Upper lobe of left lung (tissue), 4 donors: ENCODE results near the gene LRRN2.

ENCODE experiments used
- CTCF ChIP-seq, 6 experiments: fragments of 450-650 bp in 4 of 6; fragments of 200-600 bp in 2 of 6; sonication (generic) in 2 of 6; IDR thresholded peaks; one replicate each; pipeline ENCODE4 v1.5.1; 2016 to 2019; ENCODE audit warnings: antibody characterized with exemption in 6 of 6
- POLR2A ChIP-seq, 4 donors: fragments of 450-650 bp; IDR thresholded peaks; one replicate each; pipeline ENCODE4 v1.5.1; 2016 to 2017; ENCODE audit warnings: antibody characterized with exemption in 4 of 4, mild to moderate bottlenecking in 2 of 4
- POLR2AphosphoS5 ChIP-seq, 2 donors: sonication (generic); formaldehyde crosslinking; IDR thresholded peaks; one replicate each; pipeline ENCODE4 v1.5.1; 2017; ENCODE audit warnings: antibody characterized with exemption in 2 of 2

- TF ChIP-seq CTCF (IDR thresholded peaks at IDR 0.05), result no peak
- TF ChIP-seq POLR2AphosphoS5 (IDR thresholded peaks at IDR 0.05), result no peak
- no peak for TF ChIP-seq POLR2A (IDR thresholded peaks at IDR 0.05)
These were observed 33.6 kb downstream of the LRRN2 start for GRCh38 chr1:204651843-204652421.
